T-helper 9 cell (primary cell): ENCODE data around the gene DES.
"Not testable (repeated sequence)": the region's sequence is repeated elsewhere in the genome, so short reads cannot be mapped to it uniquely, and the experiment has no call there.

Experiments used
- DNase-seq: peaks from one replicate; pipeline ENCODE4 v3.0.0-alpha.2; 2020
- total RNA-seq, 2 donors: gene quantifications; one replicate each; lab custom pipeline; 2026; lab: John Stamatoyannopoulos, UW

Gene DES
- 0 reads per million in 2 donors for total RNA-seq

DNA sequence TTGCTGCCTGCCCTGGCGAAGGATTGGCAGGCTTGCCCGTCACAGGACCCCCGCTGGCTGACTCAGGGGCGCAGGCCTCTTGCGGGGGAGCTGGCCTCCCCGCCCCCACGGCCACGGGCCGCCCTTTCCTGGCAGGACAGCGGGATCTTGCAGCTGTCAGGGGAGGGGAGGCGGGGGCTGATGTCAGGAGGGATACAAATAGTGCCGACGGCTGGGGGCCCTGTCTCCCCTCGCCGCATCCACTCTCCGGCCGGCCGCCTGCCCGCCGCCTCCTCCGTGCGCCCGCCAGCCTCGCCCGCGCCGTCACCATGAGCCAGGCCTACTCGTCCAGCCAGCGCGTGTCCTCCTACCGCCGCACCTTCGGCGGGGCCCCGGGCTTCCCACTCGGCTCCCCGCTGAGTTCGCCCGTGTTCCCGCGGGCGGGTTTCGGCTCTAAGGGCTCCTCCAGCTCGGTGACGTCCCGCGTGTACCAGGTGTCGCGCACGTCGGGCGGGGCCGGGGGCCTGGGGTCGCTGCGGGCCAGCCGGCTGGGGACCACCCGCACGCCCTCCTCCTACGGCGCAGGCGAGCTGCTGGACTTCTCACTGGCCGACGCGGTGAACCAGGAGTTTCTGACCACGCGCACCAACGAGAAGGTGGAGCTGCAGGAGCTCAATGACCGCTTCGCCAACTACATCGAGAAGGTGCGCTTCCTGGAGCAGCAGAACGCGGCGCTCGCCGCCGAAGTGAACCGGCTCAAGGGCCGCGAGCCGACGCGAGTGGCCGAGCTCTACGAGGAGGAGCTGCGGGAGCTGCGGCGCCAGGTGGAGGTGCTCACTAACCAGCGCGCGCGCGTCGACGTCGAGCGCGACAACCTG is at the start of gene DES:
Gene DES, plus strand, starts transcription at position 223 of the 857 bp plus-strand sequence. Its CDS starts 86 bp downstream, at position 309.
- DNase-seq: no peak

DNA sequence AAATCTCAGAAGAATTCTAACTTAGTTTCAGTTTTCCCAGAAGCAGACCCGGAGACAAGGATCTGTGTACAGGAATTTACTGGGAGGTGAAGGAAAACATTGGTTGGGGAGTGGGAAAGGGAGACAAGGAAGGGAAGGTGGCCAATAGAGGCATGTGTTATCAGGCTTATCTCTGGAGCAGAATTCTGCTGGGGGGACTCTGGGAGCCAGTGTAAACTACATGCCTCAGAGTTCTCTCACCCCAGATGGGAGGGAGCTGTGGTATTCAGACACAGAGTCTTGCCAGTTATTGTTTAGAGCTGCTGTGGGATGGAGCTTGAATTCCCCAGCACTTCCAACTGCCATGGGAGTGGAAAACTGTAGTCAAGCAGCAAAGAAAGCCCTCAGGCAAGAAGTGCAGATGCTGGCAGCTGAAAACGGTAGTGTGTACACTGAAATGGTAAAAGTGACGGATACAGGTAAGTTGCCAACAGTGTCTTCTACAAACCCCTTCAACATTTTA is 49.4 kb upstream of the DES start:
- DNase-seq: no peak

DNA sequence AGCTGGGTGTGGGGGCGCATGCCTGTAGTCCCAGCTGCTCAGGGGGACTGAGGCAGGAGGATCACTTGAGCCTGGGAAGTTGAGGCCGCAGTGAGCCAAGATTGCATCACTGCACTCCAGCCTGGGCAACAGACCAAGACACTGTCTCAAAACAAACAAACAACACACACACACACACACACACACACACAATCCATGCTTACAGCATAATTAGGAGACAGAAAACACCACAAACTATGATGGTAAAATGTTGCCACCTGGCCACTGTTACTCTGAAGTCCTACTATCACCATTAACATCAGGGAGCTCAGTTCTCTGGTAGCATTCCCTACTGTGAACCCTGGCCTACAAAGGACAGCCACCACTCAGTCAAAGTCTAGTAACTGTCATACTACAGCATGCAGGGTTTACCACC is 48.7 kb upstream of the DES start:
- DNase-seq: no peak

DNA sequence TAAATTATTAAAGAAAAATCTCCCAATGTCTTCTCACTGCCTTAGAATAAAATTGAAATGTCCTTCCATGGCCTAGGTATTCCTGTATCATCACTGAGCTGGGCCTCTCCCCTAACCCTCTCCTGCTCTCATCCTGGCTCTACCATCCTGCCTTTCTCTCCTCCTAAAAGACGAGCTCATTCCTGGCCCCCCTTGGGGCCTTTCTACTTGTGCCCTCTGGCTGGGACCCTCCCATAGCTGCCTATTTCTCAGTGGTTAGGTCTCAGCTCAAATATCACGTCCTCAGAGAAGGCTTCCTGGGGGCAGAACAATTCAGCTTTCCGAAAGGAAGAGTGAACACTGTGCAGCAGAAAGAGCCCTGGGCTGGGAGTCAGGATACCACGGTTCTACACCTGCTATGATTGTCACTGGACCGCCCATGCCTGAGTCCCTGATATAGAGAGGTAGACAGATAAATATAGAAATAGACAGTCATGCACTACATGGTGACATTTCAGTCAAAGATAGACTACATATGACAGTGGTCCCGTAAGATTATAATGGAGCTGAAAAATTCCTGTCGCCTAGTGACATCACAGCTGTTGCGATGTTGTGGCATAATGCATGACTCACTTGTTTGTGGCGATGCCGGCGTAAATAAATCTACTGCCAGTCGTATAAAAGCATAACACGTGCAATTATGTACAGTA is 39.9 kb upstream of the DES start:
- DNase-seq: no peak

DNA sequence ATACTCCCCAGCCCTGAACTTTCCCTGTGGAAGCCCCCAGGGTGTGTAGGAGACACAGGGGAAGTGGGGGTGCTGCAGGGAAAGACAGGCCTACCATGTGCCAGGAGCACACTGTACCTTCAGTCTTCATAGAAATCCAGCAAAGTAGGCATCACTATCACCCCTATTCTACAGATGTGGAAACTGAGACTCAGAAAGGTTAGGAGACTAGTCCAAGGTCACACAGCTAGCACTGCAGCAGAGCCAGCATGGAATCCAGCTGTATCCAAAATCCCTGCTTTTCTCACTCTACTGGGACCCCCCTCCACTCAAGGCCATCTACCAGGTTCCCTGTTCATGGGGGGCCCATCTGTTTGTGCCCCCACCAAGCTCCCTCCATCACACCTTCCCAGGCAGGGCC is 37.3 kb upstream of the DES start:
- no peak for DNase-seq

DNA sequence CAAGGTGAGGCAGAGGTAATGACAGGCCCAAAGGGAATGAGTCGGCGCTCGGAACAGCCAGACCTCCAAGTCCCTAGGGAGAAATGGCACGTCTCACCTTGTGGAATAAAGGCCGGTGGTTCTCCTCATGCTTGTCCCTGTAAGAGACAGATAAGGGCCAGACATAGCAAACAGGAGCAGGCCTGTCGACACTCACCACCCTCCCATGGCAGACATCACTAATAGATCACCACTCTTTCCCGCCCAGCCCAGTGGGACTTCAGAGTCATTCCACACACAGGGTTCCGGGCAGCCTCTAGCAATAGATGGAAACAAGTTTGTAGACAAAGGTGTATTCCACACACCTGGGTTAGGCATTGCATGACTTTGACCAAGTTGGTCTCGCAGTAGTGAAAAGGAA is 36.7 kb upstream of the DES start:
- no peak for DNase-seq

DNA sequence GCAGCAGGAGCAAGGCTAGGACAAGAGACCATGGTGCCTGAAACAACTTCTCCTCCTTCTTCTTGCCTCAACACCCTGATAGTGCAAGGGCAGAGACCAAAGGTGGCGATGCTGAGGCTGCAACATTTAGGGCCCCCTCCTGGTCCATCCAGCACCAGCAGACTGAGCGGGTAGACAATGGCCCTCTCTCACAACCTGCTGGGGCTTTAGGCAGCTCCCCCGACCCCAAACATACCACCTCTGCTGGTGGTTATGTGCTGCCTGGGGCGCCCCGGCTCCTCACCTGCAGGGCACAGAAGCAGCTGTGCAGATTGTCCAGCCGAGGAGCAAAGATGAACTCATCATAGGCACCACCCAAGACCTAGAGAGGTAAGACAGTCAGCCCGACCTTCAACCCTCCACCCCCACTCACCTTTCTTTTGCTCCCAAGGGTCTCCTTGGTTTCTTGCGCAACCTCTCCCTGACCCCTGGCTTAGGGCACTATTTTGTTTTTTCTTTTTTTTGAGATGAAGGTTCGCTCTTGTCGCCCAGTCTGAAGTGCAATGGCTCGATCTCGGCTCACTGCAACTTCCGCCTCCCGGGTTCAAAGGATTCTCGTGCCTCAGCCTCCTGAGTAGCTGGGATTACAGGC is 34.0 kb upstream of the DES start:
- DNase-seq: no peak

DNA sequence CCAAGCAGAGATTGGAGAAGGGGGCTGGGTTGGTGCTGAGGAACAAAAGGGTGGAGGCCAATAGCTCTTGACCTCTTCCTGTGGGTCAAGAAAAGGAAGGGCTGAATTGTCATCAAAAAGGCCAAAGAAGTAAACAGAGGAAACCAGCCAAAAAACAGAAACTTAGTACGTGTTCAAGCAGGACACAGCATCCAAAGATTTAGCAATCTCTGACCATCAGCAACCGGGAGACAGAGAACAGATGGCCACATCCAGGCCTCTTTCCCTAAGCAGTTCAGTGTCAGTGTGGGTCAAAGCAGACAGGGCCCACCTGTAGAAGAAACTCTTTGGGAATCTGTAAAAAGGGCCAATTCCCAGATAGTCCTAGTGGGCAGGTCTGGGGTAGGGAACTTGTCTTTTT is 33.3 kb upstream of the DES start:
- DNase-seq: no peak

DNA sequence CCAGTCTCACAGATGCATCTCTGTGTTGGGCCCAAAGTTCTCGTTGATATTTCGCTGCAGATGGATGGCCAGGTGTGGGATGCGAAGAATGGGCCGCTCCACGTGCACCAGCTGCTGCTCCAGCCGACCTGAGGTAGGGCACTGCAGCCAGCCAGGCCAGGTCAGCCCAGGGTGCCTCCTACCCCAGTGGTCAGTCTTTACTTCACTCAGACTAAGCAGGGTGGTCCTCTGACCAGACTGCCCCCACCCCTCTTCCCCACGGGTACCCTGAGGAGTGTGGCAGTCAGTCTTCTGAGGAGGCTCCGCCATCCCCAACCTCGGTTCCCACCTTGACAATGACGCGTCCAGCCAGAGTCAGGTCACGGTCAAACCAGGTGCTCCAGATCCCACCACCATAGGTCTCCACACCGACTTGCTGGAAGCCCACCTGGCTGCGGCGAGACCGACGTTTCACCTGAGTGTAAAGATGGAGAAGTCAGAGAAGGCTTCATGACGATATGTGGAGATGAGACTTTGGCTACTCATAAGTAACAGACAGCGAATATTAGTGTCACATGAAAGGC is 32.1 kb upstream of the DES start:
- no peak for DNase-seq

DNA sequence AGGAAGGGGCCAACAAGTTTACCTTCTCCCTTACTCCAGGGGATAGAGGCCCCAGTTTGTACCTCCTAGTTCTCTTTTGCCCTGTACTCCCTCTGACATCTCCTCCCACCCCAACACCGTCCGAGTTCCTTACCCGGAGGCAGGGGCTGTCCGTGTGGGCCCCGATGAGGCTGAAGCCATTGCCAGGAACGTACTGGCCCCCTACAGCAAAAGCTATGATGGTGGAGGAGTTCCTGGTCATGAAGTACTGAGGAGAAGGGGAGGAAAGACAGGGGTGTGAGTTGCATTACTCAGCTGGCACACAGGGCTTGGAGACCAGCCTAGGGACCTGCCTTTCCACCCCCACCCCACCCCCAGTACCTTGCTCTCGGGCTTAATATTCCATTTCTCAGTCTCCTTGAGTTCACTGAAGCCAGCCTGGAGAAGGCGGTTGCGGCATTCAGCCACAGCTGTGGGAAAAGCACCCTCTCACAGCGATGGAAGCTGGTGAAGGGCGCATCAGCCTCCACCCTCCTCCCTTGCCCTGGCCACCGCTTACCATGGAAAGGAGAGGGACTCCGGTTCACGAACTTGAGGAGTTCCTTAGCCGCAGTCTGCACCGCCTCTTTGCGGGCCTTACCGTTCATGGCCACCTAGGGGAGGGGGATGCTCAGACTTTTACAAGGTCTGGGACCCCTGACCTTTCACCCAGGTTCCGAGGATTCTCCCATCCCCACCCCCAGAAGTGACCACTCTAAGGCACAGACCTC is 31.5 kb upstream of the DES start:
- no peak for DNase-seq

DNA sequence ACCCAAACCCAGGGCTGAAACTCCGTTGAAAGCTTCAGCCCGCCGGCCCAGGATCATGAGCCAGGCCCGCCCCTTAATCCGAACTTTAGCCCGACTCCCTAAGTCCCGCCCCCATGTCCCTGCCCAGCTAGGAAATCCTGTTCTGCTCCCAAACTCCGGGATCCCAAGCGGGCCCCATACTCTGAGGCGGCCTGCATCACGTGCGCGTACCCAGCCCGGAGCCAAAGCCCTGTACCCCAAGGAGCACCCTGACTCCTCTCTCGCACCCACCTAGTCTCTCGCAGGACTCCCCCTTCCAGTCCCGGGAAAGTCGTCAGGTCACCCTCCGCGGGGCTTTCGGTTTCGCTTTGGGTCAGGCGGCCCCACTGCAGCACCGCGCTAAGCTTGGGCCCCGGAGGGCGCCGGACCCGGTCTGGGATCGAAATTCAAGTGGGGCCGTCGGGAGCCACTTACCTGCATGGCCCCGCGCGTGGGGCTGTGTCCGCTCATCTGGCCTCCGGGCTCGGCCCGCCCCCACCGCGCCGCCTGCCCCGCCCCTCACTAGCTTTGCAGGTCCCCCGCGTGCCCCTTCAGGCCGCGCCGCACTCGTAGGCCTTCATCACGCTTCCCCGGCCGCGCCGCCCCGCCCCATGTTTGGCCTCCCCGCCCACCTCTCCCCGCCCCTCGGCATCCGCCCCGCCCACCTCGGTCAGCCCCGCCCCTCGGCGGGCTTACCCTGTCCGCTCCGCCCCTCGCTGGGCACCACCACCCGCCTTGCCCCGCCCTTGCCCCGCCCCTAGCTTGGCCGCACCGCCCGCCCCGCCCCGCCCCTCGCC is 30.7 kb upstream of the DES start, which contains the start of gene DNPEP:
Gene DNPEP, minus strand, starts transcription at position 607 of the 815 bp plus-strand sequence. Its CDS starts 118 bp downstream, at position 489.
- DNase-seq: peak; percentile 98

DNA sequence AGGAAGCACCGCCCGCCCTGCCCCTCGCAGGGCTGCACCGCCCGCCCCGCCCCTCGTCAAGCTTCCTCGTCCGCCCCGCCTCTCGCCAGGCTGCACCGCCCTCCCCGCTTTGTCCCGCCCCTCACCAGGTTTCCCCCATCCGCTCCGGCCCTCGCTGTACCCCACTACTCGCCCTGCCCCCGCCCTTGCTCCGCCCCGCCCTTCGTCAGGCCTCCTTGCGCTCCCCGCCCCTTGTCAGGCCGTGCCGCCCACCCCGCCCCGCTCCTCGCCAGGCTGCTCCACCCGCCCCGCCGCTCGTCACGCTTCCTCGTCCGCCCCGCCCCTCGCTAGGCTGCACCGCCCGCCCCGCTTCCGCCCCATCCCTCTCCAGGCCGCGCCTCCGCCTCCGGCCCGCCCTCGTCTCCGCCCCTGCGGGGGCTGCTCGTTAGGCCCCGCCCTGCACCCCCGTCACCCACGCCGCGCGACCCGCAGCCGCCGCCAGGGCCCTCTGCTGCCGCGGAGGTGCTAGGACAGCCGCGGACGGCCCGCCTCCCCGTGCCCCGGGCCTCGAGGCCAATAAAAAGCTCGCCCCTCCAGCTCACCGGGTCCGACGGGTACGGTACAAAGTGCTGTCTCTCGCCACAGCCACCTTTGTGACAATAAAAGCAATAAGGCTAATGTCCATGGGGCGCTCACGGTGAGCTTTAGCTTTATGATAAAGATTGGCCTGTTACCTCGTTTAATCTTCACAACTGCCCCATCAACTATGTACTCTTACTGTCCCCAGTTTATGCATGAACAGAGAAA is 29.9 kb upstream of the DES start:
- DNase-seq: peak; percentile 99

DNA sequence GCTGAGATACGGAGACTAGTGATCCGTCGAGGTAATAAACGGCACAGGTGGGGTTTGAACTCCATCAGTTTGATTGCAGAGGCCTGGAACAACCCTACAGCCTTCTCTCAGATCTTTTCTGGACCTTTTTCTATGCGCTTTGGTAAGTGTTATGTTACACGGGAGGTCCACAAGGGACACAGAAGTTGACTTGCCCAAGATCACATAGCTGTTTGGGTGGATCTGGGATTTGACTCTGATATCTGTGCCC is 29.3 kb upstream of the DES start:
- no peak for DNase-seq

DNA sequence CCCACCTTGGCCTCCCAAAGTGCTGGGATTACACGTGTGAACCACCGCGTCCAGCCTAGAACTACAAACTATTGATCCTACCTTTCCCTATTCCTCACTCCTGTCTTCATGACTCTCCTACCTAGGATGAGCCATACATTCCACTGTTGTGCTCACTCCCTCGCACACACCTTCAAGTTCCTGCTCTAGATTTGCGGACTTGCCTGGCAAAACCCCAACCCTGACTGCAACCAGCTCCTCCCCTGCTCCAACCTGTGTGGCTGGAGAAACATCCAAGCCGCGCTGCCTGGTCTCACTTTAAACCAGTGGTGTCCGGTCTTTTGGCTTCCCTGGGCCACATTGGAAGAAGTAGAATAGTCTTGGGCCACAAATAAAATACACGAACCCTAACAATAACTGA is 25.4 kb upstream of the DES start:
- no peak for DNase-seq

DNA sequence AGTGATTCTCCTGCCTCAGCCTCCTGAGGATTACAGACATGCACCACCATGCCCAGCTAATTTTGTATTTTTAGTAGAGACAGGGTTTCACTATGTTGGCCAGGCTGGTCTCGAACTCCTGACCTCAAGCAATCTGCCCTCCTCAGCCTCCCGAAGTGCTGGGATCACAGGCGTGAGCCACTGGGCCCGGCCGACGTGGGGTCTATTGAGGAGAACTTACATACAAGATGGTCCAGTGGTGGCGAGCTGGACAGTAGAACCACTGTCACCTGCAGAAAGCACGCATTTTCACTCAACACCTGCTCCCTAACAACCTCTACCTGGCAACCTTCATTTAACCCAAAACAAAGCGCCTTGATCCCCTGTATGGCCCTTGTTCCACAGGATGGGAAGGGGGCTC is 23.1 kb upstream of the DES start:
- not testable (repeated sequence) for DNase-seq

DNA sequence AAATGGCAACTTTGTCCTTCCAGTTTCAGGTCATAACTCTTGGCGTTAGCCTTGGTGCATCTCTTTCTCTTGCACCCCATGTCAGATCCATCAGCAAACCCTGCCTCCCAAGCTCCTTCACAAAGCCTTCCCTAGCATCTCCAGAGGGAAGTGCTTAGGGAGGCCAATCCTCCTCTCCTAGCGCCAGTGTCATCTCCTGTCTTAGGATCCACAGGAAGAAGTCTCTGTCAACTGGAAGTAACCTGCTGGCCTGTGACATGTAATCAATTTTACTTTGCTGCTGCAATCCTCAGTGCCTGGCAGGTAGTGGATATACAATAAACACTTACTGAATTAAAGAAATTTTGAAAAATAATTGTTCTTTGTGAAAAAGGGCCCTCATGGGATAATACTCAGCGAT is 22.6 kb upstream of the DES start:
- no peak for DNase-seq

DNA sequence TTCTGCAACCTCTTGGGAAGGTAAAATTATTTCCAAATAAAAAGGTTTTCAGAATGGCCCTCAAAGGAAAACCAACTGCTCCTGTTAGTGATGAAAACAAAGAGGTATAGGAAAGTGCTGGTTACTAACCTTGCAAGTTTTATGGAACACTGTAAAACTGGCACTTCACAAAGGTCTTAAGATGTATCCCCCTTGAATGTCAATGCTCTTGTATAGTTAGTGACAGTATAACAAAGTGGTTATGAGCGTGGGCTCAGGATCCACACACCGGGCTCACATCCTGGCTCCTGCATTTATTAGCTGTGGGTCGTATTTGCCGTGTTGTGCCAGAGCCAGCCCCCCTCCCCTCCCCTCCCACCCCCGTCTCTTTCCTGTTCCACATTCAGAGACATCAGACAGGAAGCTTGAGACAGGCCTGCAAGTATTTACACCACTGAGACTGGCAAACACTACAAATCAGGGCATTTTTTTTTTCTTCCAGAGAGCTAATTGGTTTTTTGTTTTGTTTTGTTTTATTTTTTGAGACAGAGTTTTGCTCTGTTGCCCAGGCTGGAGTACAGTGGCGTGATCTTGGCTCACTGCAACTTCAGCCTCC is 21.2 kb upstream of the DES start:
- no peak for DNase-seq

DNA sequence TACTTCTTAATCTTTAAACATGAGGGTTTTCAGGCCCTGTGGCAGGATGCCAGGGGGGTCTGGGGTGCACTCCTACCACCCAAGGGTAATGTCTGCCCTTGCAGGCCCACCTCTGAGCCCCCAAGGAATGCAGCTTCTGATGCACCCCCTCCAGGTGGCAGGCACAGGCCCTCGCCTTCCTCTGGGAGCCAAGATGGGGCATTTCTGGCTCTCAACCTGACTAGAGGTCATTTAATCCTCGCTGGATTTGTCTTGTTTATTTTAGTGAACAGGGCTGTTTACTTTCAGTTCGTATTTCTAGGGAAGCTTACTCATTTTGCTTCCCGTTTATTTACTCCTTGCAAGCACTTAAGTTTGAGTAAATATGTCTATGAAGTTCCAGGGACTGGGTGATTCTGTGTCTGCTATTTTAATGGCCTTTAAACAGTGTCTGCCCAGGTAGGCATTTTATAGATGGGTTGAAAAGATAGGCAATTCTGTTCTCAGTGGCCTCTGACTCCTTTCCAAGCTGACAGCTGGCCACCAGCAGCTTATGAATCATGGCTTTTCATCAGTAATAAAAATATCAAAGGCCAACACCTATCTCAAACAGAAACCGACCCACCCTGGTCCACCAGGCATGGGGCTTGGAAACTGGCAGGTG is 19.3 kb upstream of the DES start:
- DNase-seq: no peak

DNA sequence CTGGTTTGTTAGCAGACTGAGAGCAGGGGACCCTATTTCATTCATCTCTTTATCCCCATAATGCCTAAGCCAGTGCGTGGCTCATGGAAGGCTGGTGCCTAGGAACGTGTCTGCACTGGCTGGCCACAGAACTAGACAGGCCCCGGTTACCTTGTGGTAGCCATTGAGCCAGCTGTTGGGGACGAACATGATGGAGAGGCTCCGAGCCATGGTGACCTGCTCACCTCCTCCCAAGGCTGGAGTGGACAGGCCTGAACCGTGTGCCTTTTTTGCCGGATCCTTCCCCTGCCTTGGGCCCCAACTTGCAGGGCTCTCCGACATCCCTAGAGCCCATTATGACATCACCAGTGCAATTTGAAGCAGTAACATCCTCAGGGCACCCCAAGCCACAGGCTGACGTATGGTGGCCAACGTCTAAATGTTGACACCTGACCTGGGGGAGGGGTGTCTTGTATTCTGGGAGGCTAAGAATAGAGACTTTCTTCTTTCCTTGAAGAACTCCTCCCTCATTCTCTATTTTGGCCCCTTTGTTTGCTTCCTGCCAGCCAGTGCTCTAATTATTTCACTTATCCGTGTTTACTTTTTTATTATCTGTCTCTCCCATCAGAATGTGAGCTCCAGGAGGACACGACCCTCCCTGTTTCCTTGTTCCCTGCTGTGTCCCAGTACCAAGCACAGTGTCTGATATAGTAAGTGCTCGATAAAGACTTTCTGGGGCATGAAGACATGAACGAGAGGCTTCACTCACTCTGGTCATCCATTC is 18.3 kb upstream of the DES start:
- DNase-seq: no peak
